Ishikawa (cell line): ENCODE data around the gene MATN1.

Experiments used
- CREB1 ChIP-seq: IDR thresholded peaks from 2 replicates; pipeline ENCODE4 v1.6.1; 2012; ENCODE audit warnings: low read depth
- EP300 ChIP-seq: IDR thresholded peaks from 2 replicates; pipeline ENCODE4 v1.6.1; 2012; ENCODE audit warnings: borderline replicate concordance
- NFIC ChIP-seq: IDR thresholded peaks from 2 replicates; pipeline ENCODE4 v1.6.1; 2012
- RAD21 ChIP-seq: IDR thresholded peaks from 2 replicates; pipeline ENCODE4 v1.6.1; 2012; ENCODE audit warnings: low read depth
- TEAD4 ChIP-seq: IDR thresholded peaks from 2 replicates; pipeline ENCODE4 v1.6.1; 2012
- TF ChIP-seq, protein P1 (sequence below): IDR thresholded peaks from 2 replicates; pipeline ENCODE4 v1.6.1; 2012

DNA sequence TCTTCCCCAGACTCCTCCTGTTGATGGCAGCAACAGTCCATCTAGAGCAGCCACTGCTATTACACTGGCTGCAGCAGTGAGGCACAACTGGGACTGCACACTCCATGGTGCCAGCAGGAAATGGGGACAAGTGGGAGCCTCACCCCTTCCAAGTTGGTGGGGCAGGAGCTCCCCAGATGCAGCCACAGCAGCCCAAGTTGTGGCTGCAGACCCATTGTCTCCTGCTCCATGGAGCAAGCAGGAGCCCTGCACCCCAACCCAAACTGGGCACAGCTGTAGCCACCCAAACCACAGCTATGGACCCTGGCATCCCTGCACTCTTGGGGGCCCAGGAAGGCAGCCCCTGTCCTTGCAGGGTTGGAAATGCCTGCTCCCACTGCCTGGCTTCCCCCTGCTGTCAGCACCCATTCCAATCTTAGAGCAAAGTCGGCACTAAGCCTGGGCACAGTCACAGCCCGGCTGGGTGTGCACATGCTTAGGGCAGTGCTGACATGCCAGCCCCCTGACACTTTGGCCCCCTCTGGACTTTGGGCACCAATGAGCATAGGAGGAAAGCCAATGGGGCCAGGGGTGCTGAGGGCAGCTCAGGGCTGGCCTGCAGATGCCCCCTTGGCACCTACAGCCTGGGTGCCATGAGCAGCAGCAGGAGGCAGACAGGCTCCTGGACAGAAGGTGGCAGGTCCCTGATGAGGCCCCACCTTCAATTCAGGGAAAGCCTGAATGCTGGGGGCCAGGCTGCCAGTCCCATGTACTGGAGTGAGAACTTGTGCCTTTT lies 44.0 kb downstream of the MATN1 start:
- TF ChIP-seq TEAD4 (no peak), RAD21 (no peak), EP300 (no peak), NFIC (no peak), CREB1 (no peak)
- TF ChIP-seq, protein P1, sequence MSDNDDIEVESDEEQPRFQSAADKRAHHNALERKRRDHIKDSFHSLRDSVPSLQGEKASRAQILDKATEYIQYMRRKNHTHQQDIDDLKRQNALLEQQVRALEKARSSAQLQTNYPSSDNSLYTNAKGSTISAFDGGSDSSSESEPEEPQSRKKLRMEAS = no peak
